NCI-H2081 treated with DMSO at 0.1 percent for 48 hours (cell line): ENCODE data around the gene PARVB.

Experiments
- DNase-seq: peaks from one replicate; lab custom pipeline; 2025; lab: John Stamatoyannopoulos, UW

The PARVB gene

GRCh38 chr22:44024288-44024921 is at the start of gene PARVB:
PARVB (plus strand) TSS chr22:44024302; CDS start chr22:44024340, 38 bp downstream.
- no peak for DNase-seq

GRCh38 chr22:43975041-43975440 is 49.1 kb upstream of the PARVB start:
- no peak for DNase-seq

GRCh38 chr22:43976861-43977795 is 47.0 kb upstream of the PARVB start:
- DNase-seq: no peak

GRCh38 chr22:43978558-43978957 is 45.5 kb upstream of the PARVB start:
- DNase-seq: no peak

DNA sequence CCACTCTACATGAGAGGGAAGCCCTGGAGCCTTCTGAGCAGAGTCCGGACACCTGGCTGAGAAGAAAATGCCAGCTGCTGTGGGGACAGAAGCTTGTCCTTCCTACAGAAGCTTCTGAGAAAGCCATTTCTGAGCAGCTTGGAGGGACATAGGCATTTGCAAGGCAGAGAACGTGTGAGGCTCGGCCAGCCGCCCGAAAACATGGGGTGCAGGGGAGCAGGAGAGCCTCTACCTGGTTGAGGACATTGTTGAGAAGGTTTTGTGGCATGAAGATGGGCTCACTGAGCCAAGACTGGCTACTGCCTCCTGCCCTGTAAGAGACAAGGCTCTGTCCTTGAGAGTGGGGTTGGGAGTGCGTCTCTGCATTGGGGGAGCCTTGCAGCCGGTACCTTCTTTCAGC is 43.5 kb upstream of the PARVB start:
- no peak for DNase-seq

DNA sequence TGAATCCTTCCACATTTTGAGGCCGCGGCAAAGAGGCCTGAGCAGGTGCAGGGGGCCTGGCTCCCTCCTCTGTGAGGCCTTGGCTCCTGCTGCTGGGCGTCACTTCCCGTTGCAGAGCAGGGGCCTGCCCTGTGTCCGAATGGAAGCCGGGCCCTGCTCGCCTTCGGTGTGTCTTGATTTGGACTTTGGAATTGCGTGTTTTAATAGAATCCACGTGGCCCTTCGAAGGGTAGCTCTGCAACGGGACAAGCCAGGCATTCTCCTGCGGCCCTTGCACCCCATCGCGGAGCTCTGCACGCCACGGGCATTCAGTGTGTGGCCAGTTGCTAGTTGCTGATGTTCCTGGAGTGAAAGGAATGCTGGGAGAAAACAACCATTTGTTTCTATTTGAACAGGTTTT is 43.1 kb upstream of the PARVB start:
- no peak for DNase-seq

- DNase-seq: no peak
These were observed 40.3 kb upstream of the PARVB start for GRCh38 chr22:43983808-43984207.

DNA sequence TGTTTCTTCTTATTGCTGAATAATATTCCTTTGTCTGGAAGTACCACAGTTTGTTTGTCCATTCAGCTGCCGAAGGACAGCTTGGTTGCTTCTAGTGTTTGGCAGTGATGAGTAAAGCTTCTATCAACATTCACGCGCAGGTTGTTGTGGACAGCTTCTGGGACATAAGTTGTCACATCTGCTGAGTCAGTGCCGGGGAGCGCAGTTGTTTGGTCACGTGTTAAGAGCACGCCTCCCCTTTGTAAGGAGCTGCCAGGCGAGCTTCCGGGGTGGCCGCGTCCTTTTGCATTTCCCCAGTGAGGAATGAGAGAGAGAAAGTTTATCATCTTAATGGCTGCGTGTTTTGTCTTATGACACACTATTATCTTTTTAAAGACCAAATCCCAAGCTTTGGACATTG is 38.6 kb upstream of the PARVB start:
- DNase-seq: no peak

DNA sequence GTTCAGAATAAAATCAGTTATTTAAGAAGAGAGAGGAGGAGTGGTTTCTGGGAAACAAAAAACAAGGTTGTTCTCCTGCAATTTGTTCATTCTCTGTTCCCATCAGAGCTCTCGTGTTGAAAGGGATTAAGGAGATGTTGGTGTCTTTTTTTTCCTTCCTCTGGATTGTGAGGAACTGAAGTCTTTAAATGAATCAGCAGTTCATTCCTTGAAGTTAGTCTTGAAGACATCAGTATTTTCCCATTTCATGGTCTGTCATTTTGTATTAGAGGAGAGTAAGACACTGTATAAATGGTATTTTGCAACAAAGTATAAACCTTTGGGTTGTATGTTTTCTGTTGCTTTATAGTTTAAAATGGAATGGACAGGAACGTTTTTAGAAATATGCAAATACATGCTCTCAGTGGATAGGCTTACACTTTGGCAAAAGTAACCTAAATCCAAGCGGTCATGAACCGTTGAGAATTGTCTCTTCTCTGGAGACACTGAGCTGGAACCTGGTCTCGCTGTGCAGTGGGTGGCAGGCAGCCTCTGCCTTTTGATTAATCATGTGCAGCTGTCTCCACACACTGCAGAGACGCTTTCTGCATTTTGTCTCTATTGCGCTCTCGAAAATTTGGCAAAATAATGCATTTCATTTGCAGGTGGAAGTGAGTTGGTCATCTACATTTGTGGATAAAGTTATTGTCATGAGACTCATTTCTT is 35.8 kb upstream of the PARVB start:
- DNase-seq: no peak

- DNase-seq: no peak
These were observed 35.1 kb upstream of the PARVB start for GRCh38 chr22:43988960-43989359.

- DNase-seq: peak; percentile 65
These were observed 34.1 kb upstream of the PARVB start for GRCh38 chr22:43990044-43990443.

DNA sequence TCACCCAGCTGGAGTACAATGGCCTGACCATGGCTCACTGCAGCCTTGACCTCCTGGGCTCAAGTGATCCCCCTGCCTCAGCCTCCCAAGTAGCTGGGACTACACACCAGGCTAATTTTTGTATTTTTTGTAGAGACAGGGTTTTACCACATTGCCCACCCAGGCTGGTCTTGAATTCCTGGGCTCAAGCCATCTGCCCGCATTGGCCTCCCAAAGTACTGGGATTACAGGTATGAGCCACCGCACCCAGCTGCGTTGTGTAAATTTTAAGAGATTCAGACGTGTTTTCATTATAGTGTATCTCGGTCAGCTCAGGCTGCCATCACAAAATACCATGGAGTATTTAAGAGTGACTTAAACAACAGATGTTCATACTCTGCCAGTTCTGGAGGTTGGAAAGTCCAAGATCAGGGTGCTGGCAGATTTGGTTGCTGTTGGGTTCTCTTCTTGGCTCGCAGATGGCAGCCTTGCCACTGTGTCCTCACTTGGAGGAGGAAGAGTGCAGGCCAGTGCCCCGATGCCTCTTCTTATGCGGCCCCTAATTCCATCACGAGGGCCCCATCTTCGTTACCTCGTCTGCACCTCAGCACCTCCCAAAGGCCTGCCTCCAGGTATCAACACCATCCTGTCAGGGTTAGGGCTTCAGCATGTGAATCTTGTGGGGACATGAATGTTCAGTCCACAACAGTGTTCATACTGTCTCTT is 32.6 kb upstream of the PARVB start:
- no peak for DNase-seq

GRCh38 chr22:43992331-43992821 is 31.7 kb upstream of the PARVB start:
- no peak for DNase-seq

DNA sequence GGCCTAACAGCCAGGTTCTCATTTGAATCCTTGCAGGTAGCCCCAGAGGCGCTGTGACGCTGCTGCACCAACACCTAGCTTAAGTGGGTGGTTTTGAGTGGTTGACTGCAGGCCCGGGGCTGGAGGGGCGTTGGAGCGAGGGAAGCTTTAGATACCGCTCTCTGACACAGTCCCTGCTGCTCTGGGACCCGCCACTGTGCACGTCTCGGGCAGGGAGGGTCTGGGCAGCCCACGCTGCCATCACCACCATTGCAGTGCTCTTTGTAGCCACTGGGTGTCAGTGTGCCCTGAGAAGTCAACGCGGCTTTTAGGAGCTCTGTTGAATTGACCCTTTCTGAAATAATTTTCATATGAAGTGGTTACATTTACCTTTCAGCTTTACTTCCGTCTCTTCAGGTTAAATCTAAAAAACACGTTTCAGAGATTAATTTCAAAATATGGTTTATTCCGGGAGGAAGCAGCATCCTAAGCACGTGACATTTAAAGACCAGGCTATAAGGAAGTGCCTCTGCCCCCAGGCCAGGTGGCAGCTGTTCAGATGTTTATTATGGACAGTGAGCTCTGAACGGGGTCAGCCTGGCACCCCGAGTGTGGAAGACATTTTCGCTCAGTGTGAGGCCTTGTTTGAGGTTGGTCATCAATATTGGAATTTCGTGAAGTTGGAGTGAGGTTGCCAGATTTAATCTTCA is 30.9 kb upstream of the PARVB start:
- DNase-seq: no peak

- DNase-seq: no peak
These were observed 30.1 kb upstream of the PARVB start for GRCh38 chr22:43994006-43994405.

GRCh38 chr22:43994416-43994815 is 29.7 kb upstream of the PARVB start:
- DNase-seq: no peak

- no peak for DNase-seq
These were observed 28.9 kb upstream of the PARVB start for GRCh38 chr22:43995057-43995685.

- DNase-seq: no peak
These were observed 28.3 kb upstream of the PARVB start for GRCh38 chr22:43995798-43996169.

DNA sequence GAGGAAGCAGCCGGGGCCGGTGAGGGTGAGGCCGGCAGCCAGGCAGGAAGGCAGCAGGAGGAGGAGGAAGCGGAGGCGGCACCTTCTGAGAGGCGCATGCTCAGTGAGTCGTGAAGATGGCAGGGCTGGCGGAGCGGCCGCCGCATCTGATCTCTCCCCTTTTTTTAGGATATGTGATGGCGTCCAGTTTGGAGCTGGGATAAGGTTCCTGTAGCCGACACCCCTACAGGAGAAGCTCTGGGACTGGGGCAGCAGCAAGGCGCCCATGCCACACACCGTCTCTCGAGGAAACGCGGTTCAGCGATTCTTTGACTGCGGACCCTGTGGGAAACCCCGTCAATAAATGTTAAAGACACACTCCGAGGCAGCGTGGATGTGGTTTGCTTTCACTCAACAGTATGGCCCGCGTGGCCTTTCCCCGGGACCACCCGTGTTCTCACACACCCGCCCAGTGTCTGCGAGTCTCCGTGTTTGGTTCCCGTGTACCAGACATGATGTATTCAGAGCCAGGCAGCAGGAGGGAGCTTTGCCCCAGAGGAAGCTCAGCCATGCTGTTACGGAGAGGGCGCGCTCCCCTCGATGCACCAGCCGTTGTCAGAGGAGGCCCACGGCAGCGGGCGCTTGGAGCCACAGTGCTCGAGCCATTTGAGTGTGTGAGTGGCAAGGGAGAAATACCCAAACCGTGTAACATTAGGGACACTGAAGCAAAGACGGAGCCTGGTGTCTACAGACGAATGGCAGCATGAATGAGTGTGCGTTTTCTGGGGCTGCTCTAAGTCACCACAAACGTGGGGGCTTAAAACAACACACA is 27.7 kb upstream of the PARVB start:
- no peak for DNase-seq

DNA sequence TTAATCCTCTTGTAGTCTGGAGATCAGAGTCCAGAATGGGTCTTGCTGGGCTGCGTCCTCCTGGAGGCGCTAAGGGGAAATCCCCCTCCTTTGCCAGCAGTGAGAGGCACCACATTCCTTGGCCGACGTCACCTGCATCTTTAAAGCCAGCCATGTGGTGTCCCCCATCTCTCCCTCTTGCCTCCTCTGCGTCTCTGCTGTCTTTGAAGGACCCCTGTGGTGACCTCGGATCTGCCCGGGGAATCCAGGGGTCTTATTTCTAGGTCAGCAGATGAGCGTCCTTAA is 27.2 kb upstream of the PARVB start:
- DNase-seq: no peak
